ENCODE data around the gene STARD3NL. TPM values are rescaled to one million over a fixed set of nuclear protein-coding genes. Genes with fewer than 3 reads are reported as not detected.
"Not testable (repeated sequence)": the region's sequence is repeated elsewhere in the genome, so short reads cannot be mapped to it uniquely, and the experiment has no call there.

STARD3NL gene, protein sequence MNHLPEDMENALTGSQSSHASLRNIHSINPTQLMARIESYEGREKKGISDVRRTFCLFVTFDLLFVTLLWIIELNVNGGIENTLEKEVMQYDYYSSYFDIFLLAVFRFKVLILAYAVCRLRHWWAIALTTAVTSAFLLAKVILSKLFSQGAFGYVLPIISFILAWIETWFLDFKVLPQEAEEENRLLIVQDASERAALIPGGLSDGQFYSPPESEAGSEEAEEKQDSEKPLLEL
- polyA plus RNA-seq (ENCODE audit: insufficient read length in 12 of 12), result 10 to 100 TPM in 11 of 12 donors, not detected in 1; 25.4 to 39.4 (median 33.4) TPM
- long read RNA-seq, donor 1, transcript STARD3NL-201 (9 exons, 1,728 nt), result major isoform, 21 of 23 reads
- long read RNA-seq, donor 1, partial matches to known transcripts, result 0 of 23 reads
- long read RNA-seq, donor 1, other reads (novel, unspliced or antisense), result 0 of 23 reads
- long read RNA-seq, donor 2, transcript STARD3NL-201 (9 exons, 1,728 nt), result major isoform, 15 of 16 reads
- long read RNA-seq, donor 2, partial matches to known transcripts, result 0 of 16 reads
- long read RNA-seq, donor 2, other reads (novel, unspliced or antisense), result 0 of 16 reads
- long read RNA-seq, donor 3, transcript STARD3NL-201 (9 exons, 1,728 nt), result major isoform, 9 of 9 reads
- long read RNA-seq, donor 3, partial matches to known transcripts, result 0 of 9 reads
- long read RNA-seq, donor 3, other reads (novel, unspliced or antisense), result 0 of 9 reads
- long read RNA-seq, donor 4, transcript STARD3NL-201 (9 exons, 1,728 nt), result major isoform, 8 of 8 reads
- long read RNA-seq, donor 4, partial matches to known transcripts, result 0 of 8 reads
- long read RNA-seq, donor 4, other reads (novel, unspliced or antisense), result 0 of 8 reads
- long read RNA-seq, donor 5, transcript STARD3NL-201 (9 exons, 1,728 nt), result major isoform, 27 of 28 reads
- long read RNA-seq, donor 5, partial matches to known transcripts, result 0 of 28 reads
- long read RNA-seq, donor 5, other reads (novel, unspliced or antisense), result 0 of 28 reads
- long read RNA-seq, donor 6, transcript STARD3NL-201 (9 exons, 1,728 nt), result major isoform, 6 of 14 reads
- long read RNA-seq, donor 6, partial matches to known transcripts, result 5 of 14 reads
- long read RNA-seq, donor 6, other reads (novel, unspliced or antisense), result 0 of 14 reads
- long read RNA-seq, donor 7, transcript STARD3NL-201 (9 exons, 1,728 nt), result major isoform, 7 of 8 reads
- long read RNA-seq, donor 7, partial matches to known transcripts, result 0 of 8 reads
- long read RNA-seq, donor 7, other reads (novel, unspliced or antisense), result 0 of 8 reads
- long read RNA-seq, donor 8, transcript STARD3NL-201 (9 exons, 1,728 nt), result major isoform, 15 of 15 reads
- long read RNA-seq, donor 8, partial matches to known transcripts, result 0 of 15 reads
- long read RNA-seq, donor 8, other reads (novel, unspliced or antisense), result 0 of 15 reads
- long read RNA-seq, donor 9, partial matches to known transcripts, result 5 of 8 reads
- long read RNA-seq, donor 9, other reads (novel, unspliced or antisense), result 0 of 8 reads
- long read RNA-seq, donor 10, transcript STARD3NL-201 (9 exons, 1,728 nt), result major isoform, 9 of 12 reads
- long read RNA-seq, donor 10, partial matches to known transcripts, result 0 of 12 reads
- long read RNA-seq, donor 10, other reads (novel, unspliced or antisense), result 0 of 12 reads
- long read RNA-seq, donor 11, transcript STARD3NL-201 (9 exons, 1,728 nt), result major isoform, 18 of 32 reads
- long read RNA-seq, donor 11, transcript STARD3NL-204 (8 exons, 1,341 nt), result minor isoform, 6 of 32 reads
- long read RNA-seq, donor 11, partial matches to known transcripts, result 7 of 32 reads
- long read RNA-seq, donor 11, other reads (novel, unspliced or antisense), result 0 of 32 reads

DNA sequence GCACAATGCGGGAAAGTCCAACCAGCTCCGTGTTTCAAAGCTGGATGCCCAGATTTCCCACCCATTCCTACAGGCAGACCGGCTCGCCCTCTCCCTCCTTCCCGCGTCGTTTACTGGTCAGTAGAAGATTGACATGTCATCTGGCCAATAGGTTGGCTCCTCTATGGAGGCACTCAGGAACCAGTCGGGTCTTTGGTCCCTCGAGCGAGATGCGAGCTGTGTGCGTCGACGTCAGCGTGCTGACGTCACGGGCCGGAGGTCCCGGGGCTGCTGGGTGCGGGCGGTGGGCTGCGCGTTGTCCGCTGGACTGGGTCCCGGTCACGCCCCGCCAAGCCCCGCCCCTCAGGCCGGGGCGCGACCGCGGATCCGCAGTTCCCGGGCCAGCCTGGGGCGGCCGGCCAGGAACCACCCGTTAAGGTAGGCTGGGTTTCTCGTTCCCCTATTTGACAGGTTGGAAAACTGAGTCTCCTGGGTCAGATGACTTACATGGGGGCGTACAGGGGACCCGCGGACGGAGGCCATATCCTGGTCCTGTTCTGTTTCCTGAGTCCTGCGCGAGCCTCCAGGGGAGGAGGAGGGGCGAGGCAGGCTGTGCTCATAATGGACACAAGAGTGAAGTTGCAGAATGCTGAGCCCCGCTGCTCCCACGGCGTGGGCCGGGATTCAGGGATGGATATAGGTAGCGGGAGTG lies at the start of gene STARD3NL:
Gene STARD3NL (plus strand): TSS at position 242 of the 691 bp plus-strand sequence. CDS start 29,260 bp downstream, outside the sequence.
- peak; percentile 100 for DNase-seq

DNA sequence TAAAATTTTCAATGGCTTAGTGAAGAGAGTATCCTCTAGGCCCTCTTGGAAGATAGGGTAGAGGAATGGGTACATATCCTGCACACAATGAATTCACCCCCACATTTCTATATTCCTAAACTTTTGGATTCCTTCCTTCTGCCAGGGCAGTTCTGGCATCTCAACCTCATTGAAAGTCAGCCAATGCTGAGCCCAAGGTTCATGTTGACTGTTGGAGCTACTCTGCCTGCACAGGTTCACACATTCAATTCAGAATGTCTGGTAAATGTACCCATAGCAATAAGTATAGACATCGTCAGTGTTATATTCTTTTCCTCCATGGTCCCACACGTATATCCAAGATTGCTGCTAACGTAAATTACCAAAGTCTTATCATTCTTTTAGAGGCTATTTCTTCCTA lies 48.9 kb upstream of the STARD3NL start:
- no peak for DNase-seq

DNA sequence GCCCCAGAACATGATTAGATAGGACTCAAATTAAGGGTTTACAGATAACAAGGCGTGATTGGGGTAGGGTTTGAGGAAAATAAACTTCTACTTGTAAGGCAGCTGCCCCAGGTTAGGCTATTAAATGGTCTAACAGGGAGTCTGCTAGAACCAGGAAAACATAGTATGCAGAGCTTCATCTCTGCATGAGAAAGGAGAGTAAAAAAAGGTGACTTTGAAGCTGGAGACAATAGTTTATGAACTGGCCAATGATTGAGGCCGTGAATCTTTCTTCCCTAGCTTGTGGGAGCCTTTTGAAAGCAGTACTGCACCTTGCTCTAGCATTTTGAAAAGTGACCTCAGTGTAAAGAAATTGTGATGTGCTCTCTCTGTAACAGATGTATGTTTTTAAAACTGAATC lies 48.5 kb upstream of the STARD3NL start:
- DNase-seq, result no peak

DNA sequence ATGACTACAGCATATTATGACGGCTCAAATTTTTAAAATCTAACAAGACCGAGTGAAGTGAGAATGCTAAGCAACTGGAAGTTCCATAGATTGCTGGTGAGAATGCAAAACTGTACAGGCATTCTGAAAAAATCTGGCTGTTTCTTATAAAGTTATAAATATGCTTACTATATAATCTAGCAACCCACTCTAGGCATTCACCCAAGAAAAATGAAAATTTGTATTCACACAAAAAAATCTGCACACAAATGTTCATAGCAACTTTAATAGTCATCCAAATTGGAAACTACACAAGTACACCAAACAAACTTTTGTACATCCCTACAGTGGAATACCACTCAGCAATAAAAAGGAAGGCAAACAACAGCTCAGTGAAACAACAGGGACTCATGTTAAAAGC lies 39.9 kb upstream of the STARD3NL start:
- no peak for DNase-seq

DNA sequence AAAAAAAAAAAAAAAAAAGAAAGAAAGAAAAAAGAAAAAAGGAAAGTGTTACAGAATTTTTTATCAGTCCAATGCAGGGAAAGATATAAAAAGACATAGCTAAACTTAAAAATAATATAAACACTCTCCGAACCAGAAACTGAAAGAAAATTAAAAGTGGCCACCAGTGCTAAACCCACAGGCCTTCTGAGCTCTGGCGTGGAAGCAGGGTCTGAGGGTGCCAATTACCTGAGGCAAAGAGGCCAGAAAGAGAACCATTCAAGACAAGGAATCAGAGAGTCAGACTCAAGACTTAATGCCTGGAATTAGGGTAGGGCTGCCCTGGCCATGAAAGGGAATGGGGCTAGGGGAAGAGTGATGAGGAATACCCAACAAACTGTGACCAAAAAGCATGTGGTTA lies 36.9 kb upstream of the STARD3NL start:
- DNase-seq, result no peak

DNA sequence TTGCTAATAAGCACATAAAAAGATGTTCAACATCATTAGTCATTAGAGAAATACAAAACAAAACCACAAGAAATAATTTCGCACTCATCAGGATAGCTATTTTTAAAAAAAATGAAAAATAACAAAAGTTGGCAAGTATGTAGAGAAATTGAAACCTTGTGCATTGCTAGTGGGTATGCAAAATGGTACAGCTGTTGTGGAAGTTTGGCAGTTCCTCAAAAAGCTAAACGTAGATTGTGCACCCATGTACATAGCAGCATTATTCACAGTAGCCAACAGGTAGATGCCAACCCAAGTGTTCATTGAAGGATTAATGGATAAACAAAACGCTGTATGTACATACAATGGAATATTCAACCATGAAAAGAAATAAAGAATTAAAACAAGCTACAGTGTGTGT lies 35.3 kb upstream of the STARD3NL start:
- DNase-seq, result no peak

DNA sequence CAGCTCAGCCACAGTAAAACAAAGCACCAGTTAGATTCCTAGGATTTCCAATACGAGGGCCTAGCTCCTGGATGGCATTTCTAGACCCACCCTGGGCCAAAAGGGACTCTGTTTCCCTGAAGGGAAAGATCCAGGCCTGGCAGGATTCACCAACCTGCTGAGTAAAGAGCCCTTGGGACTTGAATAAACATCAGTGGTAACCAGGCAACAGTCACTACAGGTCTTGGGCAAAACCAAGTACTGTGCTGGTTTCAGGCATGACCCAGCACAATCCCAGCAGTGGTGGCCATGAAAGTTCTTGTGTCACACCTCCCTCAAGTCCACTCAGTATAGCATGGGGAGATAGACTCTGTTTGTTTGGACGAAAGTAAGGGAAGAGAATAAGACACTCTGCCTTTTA lies 31.0 kb upstream of the STARD3NL start:
- DNase-seq, result no peak

DNA sequence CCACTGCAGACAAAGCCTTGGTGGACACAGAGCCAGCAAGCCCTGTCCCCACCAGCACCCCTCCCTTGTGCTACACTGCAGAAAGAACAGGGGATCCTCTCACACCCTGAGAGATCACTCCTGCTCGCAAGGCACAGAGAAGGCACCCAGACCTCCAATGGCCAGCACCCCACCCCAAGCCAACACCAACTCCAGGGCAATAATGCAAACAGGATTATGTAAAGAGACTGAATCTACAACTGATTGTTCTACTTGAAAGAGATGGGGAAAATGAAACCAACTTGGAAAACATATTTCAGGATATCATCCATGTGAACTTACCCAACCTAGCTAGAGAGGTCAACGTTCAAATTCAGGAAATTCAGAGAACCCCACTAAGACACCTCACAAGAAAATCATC lies 26.5 kb upstream of the STARD3NL start:
- no peak for DNase-seq

DNA sequence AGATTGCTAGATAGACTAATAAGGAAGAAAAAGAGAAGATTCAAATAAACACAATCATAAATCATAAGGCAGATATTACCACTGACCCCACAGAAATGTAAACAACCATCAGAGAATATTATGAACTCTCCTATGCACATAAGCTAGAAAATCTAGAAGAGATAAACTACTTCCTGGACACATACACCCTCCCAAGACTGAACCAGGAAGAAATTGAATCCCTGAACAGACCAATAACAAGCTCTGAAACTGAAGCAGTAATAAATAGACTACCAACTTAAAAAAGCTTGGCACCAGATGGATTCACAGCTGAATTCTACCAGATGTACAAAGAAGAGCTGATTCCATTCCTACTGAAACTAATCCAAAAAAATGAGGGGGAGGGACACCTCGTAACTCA lies 24.5 kb upstream of the STARD3NL start:
- no peak for DNase-seq

DNA sequence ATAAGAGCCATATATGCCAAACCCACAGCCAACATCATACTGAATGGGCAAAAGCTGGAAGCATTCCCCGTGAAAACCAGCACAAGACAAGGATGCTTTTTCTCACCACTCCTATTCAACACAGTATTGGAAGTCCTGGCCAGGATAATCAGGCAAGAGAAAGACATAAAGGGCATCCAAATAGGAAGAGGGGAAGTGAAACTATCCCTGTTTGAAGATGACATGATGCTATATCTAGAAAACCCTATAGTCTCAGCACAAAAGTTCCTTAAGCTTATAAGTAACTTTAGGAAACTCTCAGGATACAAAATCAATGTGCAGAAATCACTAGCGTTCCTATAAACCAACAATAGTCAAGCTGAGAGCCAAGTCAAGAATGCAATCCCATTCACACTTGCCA lies 23.8 kb upstream of the STARD3NL start:
- DNase-seq, result no peak

DNA sequence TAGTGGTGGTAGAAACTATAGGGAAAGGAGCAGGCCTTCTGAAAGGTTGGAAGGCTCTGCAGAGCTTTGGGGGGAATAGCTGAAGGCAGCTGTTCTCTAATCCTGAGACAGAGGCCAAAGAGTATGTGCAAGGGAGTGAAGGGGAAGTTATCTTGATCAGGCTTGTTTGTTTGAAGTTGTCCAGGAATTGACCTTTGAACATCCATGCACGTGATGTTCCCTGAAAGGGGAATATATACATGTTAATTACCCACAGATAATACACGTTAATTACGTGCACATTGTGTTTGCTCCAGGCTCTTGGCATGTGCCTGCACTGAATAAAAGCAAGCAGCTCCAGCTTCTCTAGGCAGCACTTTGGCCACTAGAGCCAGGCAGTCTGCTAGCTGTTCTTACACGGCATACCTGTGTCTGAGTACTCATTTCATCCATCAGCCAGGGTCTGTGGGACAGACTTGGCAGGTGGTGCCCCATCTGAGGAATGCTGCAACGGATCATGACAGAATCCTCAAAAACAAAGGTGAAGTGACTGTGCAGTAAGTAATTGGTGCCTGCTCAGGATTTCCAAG lies 18.0 kb upstream of the STARD3NL start:
- DNase-seq, result no peak

DNA sequence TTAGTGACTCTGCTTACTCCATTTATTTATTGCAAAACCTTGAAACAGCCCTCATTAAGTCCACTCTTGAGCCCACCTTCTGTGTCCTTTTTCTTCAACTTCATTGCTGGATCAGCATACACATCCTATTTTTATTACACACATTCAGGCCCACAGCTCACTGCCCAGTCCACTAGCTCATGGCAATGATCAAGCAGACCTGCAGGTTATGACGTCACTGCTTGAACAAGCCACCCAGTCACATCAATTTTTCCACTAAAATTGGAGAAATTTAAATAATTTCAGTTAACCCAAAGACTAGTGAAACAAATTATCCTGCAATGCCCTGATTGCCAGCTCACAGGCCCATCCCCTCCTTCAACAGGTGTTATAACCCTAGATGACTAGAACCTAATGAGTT lies 16.0 kb upstream of the STARD3NL start:
- DNase-seq, result no peak

DNA sequence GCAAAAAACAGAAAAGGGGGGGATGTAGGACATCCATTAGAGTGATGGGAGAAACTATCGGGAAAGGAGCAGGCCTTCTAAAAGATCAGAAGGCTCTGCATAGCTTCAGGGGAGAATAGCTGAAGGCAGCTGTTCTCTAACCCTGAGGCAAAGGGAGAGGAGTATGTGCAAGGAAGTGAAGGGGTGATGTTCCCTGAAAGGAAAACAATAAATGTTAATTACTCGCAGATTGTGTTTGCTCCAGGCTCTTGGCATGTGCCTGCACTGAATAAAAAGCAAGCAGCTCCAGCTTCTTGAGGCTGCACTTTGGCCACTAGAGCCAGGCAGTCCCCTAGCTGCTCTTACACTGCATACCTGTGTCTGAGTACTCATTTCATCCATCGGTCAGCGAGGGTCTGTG lies 14.4 kb upstream of the STARD3NL start:
- DNase-seq, result no peak

DNA sequence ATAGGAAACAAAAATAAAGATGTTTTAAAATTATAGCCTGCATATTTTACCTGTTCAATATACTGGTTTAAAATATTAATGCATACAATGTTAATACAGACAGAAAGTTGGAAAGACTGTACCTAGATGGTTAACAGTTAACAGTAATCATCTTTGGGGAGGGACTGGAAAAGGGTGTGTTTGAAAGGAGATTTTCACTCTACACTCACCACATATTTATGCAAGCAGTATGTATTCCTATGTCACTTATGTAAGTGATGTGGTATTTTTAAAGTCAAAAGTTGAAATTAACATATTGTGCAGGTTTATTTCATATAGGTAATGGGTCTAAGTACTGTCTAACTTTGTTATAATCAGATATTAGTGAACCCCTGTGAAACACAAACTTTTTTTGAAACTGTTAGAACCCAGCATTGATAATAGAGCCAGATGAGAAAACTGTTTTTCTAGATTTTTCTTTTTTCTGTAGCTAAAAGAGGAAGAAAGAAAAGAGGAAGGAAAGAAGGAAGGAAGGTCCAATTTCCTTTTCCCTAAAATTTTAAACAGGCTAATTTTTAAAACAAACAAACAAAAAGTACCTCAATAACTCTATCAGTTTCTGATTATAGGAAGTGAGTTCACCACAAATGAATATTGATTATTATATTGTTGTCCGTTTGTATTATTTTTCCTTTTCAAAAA lies 9.0 kb upstream of the STARD3NL start:
- no peak for DNase-seq

DNA sequence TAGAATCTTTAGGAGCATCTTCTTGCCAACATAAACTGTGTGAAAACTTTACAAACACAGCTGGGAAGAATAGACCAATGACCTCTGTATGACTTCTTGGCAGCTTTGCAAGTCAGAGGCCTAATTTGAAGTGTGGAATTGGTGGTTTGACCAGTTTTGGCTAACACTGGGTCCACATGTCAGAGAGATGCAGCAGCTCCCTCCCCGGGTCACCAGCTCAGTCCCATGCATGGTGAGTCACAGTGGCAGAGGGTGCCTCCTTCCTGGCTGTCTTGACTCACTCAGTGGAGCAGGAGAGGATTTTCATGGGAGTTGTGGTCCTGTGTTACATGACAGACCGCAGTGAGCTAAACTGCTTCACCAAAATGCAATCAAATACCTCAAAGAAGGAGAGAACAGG lies 8.2 kb upstream of the STARD3NL start:
- peak; percentile 25 for DNase-seq

DNA sequence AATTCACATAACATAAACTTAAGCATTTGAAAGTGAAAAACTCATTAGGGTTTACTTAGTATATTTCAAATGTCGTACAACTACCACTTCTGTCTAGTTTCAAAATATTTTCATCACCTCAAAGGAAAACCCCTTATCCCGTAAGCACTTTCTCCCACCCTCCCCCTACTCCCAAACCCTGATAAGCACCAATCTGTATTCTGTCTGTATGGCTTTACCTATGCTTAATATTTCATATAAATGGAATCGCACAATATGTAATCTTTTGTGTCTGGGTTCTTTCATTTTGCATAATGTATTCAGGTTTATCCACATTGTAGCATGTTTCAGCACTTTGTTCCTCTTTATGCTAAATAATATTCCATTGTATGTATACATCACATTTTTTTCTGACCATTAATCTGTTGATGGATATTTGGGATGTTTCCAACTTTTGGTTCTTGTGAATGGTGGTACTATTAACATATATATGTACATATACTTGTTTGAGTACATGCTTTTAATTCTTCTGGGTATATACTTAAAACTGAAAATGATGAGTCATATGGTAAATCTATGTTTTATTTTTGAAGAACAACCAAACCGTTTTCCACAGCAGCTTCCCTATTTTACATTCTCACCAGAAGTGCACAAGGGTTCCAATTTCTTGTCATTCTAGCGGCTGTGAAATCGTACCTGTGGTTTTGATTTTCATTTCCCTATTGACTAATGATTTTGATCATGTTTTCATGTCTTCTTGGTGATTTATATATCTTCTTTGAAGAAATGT lies 6.2 kb upstream of the STARD3NL start:
- no peak for DNase-seq

DNA sequence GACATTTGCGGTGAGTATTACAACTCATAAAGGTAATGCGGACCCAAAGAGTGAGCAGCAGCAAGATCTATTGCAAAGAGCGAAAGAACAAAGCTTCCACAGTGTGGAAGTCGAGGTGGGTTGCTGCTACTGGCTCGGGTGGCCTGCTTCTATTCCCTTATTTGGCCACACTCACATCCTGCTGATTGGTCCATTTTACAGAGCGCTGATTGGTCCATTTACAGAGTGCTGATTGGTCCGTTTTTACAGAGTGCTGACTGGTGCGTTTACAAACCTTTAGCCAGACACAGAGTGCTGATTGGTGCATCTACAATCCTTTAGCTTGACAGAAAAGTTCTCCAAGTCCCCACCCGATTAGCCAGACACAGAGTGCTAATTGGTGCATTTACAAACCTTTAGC lies 2.5 kb upstream of the STARD3NL start:
- not testable (repeated sequence) for DNase-seq

DNA sequence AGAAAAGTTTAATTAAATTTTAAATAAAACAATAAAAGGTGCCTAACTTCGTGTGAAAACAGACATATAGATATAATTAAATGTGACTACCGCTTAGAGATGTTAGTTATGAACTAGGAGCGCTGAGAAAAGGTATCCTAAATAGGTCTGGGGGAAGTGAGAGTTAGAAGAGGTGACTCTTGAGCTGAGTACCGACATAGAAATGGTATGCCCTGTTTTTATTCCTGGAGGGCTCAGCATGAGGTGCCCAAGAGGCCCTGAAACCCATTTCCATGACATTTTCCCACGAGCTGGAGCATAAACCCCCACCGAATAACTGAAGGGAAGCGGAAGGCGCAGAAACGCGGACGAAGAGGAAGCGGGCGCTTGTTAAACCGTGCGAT lies 433 bp upstream of the STARD3NL start:
- no peak for DNase-seq

Measured in muscle of arm (tissue), 14 donors.